Small intestine (tissue), 7 donors: Measurements from ENCODE around the gene GALE. TPM values are rescaled to one million over a fixed set of nuclear protein-coding genes. Genes with fewer than 3 reads are reported as not detected.

Experiments used
- DNase-seq, 2 donors: peaks; one replicate each; pipeline versions ENCODE4 v3.0.0 to v3.0.0-alpha.2; 2013
- FAIRE-seq: peaks from 2 replicates; lab custom pipeline; 2012; peaks lifted over from hg19 to GRCh38; lab: Jason Lieb, UNC
- H3K27ac ChIP-seq, 3 donors: one replicate each; pipeline ENCODE4 v1.5.1; 2013; ENCODE audit warnings: low read length in 2 of 3, mild to moderate bottlenecking in 2 of 3, control low read depth in 1 of 3, inconsistent platforms in 1 of 3, low read depth in 1 of 3, moderate library complexity in 1 of 3
- H3K27me3 ChIP-seq, 3 donors: one replicate each; pipeline ENCODE4 v1.6.1; 2013; ENCODE audit warnings: low read length in 3 of 3, inconsistent platforms in 1 of 3; ENCODE audit not compliant: control insufficient read depth in 3 of 3, insufficient read depth in 3 of 3
- H3K36me3 ChIP-seq, 3 donors: one replicate each; pipeline ENCODE4 v1.6.1; 2013; ENCODE audit warnings: low read length in 3 of 3, inconsistent platforms in 1 of 3, low read depth in 1 of 3, mild to moderate bottlenecking in 1 of 3, moderate library complexity in 1 of 3; ENCODE audit not compliant: control insufficient read depth in 3 of 3, insufficient read depth in 2 of 3
- H3K4me1 ChIP-seq, 3 donors: one replicate each; pipeline ENCODE4 v1.6.1; 2013; ENCODE audit warnings: low read length in 2 of 3, inconsistent platforms in 1 of 3, low read depth in 1 of 3, mild to moderate bottlenecking in 1 of 3, moderate library complexity in 1 of 3; ENCODE audit not compliant: control insufficient read depth in 3 of 3, insufficient read depth in 2 of 3
- H3K4me3 ChIP-seq, 3 donors: one replicate each; pipeline ENCODE4 v1.5.1; 2013; ENCODE audit warnings: low read length in 3 of 3, control low read depth in 1 of 3, inconsistent platforms in 1 of 3, low read depth in 1 of 3, mild to moderate bottlenecking in 1 of 3, moderate library complexity in 1 of 3
- H3K9me3 ChIP-seq, 2 donors: one replicate each; pipeline ENCODE4 v1.6.1; 2013; ENCODE audit warnings: low read depth in 1 of 2, low read length in 1 of 2; ENCODE audit not compliant: control insufficient read depth in 2 of 2, insufficient read depth in 1 of 2
- WGBS, 3 donors: extraction: QIAGEN DNeasy Blood & Tissue Kit; methylation state at CpG; one replicate each; pipeline ENCODE4 v1.1.7; 2013; 5-methylcytosine and 5-hydroxymethylcytosine counted together
- polyA plus RNA-seq, 4 donors: library from polyadenylated mRNA; stranded (reverse) in 3 of 4; unstranded in 1 of 4; fragments of 200-250 nt in 3 of 4; fragments of 120-200 nt in 1 of 4; gene quantifications; one replicate each; pipeline versions ENCODE4 v1.2.1 to v1.2.3, GENCODE V29; 2013
- donor health status: healthy with polysubstance abuse.
- donor health status: control.
- donor health status: control.
- donor health status: Bipolar disorder and iron deficiency.
- donor health status: healthy.

GALE gene
- polyA plus RNA-seq, 4 donors: 76.6 to 289 (median 198) TPM

DNA sequence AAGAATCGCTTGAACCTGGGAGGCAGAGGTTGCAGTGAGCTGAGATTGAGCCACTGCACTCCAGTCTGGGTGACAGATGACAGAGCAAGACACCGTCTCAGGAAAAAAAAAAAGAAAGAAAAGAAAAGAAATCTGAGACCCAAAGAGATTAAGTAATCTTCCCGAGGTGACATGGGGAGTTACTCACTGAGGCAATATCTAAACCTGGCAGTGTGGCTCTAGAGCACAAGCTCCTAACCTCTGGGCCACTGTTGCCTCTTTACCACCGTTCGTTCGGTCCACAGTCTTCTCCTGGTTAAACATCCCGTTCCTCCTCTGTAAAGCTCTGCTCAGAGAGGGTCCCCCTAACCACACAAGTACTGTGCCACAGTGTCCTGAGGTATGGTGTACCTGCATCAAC is 23.2 kb upstream of the GALE start:
- H3K27ac ChIP-seq: peak overlapping the region in 1 of 3 donors; percentile 100
- WGBS, 3 donors: 84 to 90% (median 86%) methylated on average over 7 of the region's 7 CpGs
- FAIRE-seq (no peak), DNase-seq (no peak)
- peaks cover 0 to 16% (median 0%) of the 10 kb centered on the region in 3 donors for H3K36me3 ChIP-seq
- peaks cover 0 to 6% (median 4%) of the 10 kb centered on the region in 3 donors for H3K4me1 ChIP-seq
- H3K9me3 ChIP-seq: no peaks in the 10 kb centered on the region
- no peaks in the 10 kb centered on the region for H3K27me3 ChIP-seq
- no peak overlapping the region for H3K4me3 ChIP-seq

DNA sequence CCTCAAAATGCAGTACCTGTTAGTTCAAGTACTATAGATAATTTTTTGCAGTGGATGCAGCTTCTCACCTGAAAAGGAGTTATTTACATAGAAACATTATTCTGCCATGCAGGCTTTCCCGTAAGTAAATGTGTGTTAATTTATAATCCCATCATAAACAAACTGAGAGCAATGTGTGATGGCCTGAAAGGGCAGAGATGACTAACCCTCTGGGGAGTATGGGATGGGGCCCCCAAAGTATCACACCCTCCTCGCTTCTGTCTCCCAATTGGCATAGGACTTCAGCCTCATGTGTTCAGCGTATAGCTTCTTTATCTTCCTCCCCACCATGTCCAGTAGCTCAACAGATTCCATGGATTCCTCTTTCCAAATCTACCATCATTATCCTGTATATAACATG is 17.1 kb upstream of the GALE start:
- DNase-seq (no peak), FAIRE-seq (no peak)
- no peak overlapping the region for H3K4me3 ChIP-seq
- no peaks in the 10 kb centered on the region for H3K9me3 ChIP-seq
- H3K4me1 ChIP-seq: no peaks in the 10 kb centered on the region
- H3K27me3 ChIP-seq: no peaks in the 10 kb centered on the region
- H3K36me3 ChIP-seq: peaks cover 3 to 64% (median 6%) of the 10 kb centered on the region in 3 donors
- 81 to 85% (median 85%) methylated on average over 3 of the region's 3 CpGs for whole genome bisulfite sequencing, 3 donors
- H3K27ac ChIP-seq: no peak overlapping the region

DNA sequence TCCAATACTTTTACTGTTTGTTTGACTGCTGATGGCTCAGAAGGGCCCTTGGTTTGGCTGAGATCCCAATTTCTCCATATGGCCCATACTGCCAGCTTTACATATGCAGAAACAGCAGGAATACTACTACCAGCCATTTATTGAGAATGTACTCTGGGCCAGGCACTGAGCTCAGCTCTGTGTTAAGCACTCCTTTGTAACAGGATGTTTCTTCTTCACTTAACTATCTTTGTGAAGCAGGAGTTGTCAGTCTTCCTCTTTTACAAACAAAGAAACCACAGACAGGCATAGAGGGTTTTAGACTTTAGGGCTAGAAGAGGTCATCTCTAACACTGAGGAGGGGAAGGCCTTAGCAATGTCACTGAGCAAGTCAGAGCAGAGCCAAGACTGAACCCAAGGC is 16.4 kb upstream of the GALE start:
- no peak for FAIRE-seq
- H3K4me3 ChIP-seq: no peak overlapping the region
- no peak overlapping the region for H3K27ac ChIP-seq
- no peak for DNase-seq
- H3K9me3 ChIP-seq: no peaks in the 10 kb centered on the region
- H3K27me3 ChIP-seq: no peaks in the 10 kb centered on the region
- peaks cover 3 to 69% (median 6%) of the 10 kb centered on the region in 3 donors for H3K36me3 ChIP-seq
- H3K4me1 ChIP-seq: no peaks in the 10 kb centered on the region

DNA sequence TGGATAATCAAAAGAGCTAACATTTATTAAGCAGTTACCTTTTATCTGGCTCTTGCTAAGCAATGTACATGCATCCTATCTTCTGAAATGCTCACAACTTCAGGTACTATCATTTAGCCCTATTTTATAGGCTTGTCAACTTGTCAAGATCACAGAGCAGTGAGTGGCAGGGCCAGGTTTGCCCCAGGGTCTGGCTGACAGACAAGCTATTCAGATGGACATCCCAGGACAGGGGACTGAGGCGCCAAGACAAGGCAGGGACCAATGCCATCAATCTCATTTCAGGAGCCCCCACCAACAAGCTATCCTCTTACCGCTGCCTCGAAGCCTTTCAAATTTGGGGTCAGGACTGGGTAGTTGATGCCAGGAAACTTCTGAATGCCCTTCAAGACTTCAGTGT is 15.8 kb upstream of the GALE start:
- DNase-seq: no peak
- no peak for FAIRE-seq
- Histone ChIP-seq H3K4me3 (no peak overlapping the region), H3K36me3 (peaks cover 3 to 72% (median 6%) of the 10 kb centered on the region in 3 donors), H3K9me3 (no peaks in the 10 kb centered on the region), H3K27me3 (no peaks in the 10 kb centered on the region), H3K4me1 (no peaks in the 10 kb centered on the region), H3K27ac (no peak overlapping the region)
- WGBS, 3 donors: 93 to 100% (median 93%) methylated on average over 3 of the region's 3 CpGs

DNA sequence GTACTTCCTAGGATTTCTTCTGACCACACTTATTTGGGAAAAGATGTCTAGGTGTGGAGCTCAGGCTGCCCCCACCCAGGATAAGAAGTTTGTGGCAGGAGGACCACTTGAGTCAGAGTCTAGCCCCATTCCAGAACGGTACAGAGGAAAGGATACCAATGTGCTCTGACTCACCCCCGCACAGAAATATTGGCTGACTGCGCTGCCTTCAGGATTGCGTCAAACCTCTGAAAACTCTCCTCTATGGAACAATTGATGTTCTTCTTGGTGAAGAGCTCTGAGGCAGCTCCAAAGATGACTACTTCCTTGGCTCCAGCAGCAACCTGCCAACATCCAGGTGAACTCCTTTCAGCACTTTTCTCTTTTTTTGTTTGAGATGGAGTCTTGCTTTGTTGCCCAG is 13.5 kb upstream of the GALE start:
- H3K4me3 ChIP-seq: no peak overlapping the region
- no peak for FAIRE-seq
- 96 to 98% (median 97%) methylated on average over 4 of the region's 4 CpGs for WGBS, 3 donors
- no peak overlapping the region for H3K27ac ChIP-seq
- no peak for DNase-seq
- H3K27me3 ChIP-seq: no peaks in the 10 kb centered on the region
- peaks cover 3 to 78% (median 6%) of the 10 kb centered on the region in 3 donors for H3K36me3 ChIP-seq
- H3K9me3 ChIP-seq: no peaks in the 10 kb centered on the region
- H3K4me1 ChIP-seq: peaks cover 0 to 18% (median 0%) of the 10 kb centered on the region in 3 donors

DNA sequence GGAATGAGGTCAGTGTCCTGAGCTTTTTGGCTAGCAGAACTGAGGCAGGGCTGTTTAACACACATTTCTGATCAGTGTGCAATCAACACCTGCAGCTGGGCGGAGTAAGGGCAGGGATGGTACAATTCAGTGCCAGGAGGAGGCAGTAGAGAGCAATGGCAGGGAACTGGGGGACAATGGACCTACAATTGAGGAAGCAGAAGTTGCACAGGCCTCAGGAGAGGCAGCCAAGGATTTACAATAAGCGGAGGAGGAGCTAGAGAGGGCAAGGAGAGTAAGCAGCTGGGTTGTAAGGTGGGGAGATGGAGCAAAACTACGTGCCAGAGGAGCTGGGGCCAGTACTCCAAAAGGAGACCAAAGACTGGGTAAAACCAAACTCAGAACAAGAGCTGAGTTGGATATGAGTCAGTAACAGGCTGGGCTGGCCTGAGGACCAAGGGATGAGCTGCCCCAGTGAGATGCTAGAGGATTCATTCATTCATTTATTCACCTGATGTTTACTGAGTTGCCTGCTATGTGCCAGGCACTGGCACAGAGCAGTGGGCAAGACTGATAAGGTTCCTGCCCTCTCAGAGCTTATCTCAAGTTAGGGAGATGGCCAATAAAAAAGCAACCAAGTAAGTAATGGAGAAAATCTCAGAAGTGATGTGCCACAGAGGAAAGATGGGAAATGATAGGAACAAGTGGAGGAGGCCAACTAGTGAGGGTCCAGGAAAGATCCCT is 10.4 kb upstream of the GALE start:
- DNase-seq: peak; percentile 80 to 85
- 7 to 43% (median 29%) methylated on average over 3 of the region's 3 CpGs for WGBS, 3 donors
- Histone ChIP-seq H3K4me1 (peaks cover 0 to 22% (median 0%) of the 10 kb centered on the region in 3 donors), H3K9me3 (no peaks in the 10 kb centered on the region), H3K27me3 (no peaks in the 10 kb centered on the region), H3K27ac (peak overlapping the region in 2 of 3 donors; percentile 22 to 62), H3K36me3 (peaks cover 0 to 76% (median 2%) of the 10 kb centered on the region in 3 donors), H3K4me3 (no peak overlapping the region)
- no peak for FAIRE-seq

DNA sequence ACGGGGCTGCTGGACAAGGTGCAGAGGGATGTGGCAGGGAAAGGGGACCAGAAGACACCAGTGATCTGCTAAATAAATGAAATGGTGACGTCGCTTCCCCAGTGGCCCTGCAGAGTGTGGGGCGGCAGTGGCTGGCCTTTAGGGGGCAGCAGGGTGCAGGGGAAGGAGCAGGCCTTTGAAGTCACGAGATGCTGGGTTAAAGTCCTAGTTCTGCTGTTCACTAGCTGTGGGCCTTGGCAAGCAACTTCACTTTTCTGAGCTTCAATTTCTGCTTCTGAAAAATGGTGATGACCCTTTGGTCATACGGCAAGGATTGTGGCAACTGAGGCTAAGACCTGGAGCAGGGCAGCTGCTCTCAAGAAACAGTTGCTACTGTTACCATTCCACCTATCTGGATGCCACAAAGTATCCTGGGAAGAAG is 9.2 kb upstream of the GALE start:
- Histone ChIP-seq H3K27ac (peak overlapping the region; percentile 7 to 62 (median 43)), H3K36me3 (peaks cover 0 to 75% (median 2%) of the 10 kb centered on the region in 3 donors), H3K27me3 (no peaks in the 10 kb centered on the region), H3K9me3 (no peaks in the 10 kb centered on the region), H3K4me3 (no peak overlapping the region), H3K4me1 (peaks cover 0 to 27% (median 0%) of the 10 kb centered on the region in 3 donors)
- FAIRE-seq (no peak), DNase-seq (peak; percentile 89 to 94)
- WGBS, 3 donors: 10 to 19% (median 15%) methylated on average over 6 of the region's 6 CpGs

DNA sequence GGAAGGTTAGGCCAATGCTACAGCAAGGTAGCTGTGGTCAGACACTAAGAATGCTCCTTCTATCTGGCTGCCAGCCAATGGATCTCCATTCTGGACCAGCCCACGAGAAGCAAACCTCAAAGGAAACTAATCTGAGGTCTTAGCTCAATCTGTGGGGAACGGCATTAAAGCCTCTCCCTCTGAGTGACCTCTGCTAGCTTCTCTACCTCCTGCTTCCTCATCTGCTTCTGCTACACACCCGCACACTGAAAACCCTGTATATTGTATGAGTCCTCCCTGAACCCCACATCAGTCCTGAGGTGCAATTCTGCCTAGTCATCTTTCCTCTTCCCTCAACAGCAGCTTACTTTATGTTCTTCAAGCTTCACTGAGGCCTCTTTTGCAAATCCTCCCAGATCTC is 6.9 kb upstream of the GALE start:
- Histone ChIP-seq H3K4me1 (peaks cover 0 to 27% (median 0%) of the 10 kb centered on the region in 3 donors), H3K27me3 (no peaks in the 10 kb centered on the region), H3K4me3 (no peak overlapping the region), H3K27ac (no peak overlapping the region), H3K9me3 (no peaks in the 10 kb centered on the region), H3K36me3 (peaks cover 0 to 78% (median 2%) of the 10 kb centered on the region in 3 donors)
- 51 to 76% (median 55%) methylated on average over 3 of the region's 3 CpGs for WGBS, 3 donors
- FAIRE-seq: no peak
- no peak for DNase-seq
